SK-N-SH treated with all-trans-retinoic acid at 6 μM for 48 hours (cell line): ENCODE data around the gene LAPTM5.

ENCODE experiments used
- OSR1 ChIP-seq: fragments of 250-450 bp; sonication (Bioruptor Pico); IDR thresholded peaks from 2 replicates; pipeline ENCODE4 v1.8.0; 2022; ENCODE audit warnings: moderate library complexity, mild to moderate bottlenecking, inconsistent platforms
- RARB ChIP-seq: fragments of 250-450 bp; sonication (Bioruptor Pico); IDR thresholded peaks from 2 replicates; pipeline ENCODE4 v1.8.0; 2021; ENCODE audit warnings: mild to moderate bottlenecking, moderate library complexity
- ZC3H10 ChIP-seq: fragments of 250-450 bp; sonication (Bioruptor Pico); IDR thresholded peaks from 2 replicates; pipeline ENCODE4 v1.5.1; 2021; ENCODE audit warnings: mild to moderate bottlenecking, moderate library complexity
- ZFP3 ChIP-seq: fragments of 250-450 bp; sonication (Bioruptor Pico); IDR thresholded peaks from 2 replicates; pipeline ENCODE4 v1.5.0; 2020; ENCODE audit warnings: mild to moderate bottlenecking, moderate library complexity
- TF ChIP-seq, protein P1 (sequence below): fragments of 250-450 bp; sonication (Bioruptor Pico); IDR thresholded peaks from 2 replicates; pipeline ENCODE4 v1.8.0; 2021; ENCODE audit warnings: low read depth, mild to moderate bottlenecking, moderate library complexity, borderline replicate concordance

DNA sequence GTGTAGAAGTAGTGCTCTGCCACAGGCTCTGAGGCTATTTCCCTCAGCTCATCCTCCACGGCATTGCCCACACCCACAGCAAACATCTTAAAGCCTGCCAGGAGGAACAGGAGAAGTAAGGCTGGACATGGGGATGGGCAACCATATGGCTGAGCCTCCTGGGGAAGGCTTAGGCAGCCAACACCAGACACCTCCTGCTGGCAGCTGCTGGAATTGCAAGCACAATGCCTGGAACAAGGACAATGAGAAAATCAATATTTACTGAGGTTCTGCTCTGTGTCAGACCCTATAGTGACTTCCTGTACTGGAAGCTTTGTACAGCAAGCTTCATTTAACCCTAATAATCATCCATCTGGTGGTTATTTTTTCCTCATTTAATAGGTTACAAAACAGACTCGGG, 42.4 kb downstream of the LAPTM5 start:
- TF ChIP-seq, protein P1, sequence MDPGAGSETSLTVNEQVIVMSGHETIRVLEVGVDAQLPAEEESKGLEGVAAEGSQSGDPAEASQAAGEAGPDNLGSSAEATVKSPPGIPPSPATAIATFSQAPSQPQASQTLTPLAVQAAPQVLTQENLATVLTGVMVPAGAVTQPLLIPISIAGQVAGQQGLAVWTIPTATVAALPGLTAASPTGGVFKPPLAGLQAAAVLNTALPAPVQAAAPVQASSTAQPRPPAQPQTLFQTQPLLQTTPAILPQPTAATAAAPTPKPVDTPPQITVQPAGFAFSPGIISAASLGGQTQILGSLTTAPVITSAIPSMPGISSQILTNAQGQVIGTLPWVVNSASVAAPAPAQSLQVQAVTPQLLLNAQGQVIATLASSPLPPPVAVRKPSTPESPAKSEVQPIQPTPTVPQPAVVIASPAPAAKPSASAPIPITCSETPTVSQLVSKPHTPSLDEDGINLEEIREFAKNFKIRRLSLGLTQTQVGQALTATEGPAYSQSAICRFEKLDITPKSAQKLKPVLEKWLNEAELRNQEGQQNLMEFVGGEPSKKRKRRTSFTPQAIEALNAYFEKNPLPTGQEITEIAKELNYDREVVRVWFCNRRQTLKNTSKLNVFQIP (CRISPR knock-in tag) = no peak
- TF ChIP-seq OSR1 (CRISPR knock-in tag) (no peak), RARB (CRISPR knock-in tag) (no peak), ZFP3 (no peak), ZC3H10 (no peak)
